DND-41 (cell line): ENCODE results near the gene TXNIP.

ENCODE experiments used
- EZH2 ChIP-seq: IDR thresholded peaks from 3 replicates; pipeline ENCODE4 v1.6.1; 2012; ENCODE audit warnings: borderline replicate concordance, low read depth, mild to moderate bottlenecking, moderate library complexity, low read length, inconsistent platforms; ENCODE audit not compliant: severe bottlenecking
- TF ChIP-seq, protein P1 (sequence below): IDR thresholded peaks from 2 replicates; pipeline ENCODE4 v1.5.1; 2012; ENCODE audit warnings: borderline replicate concordance, low read length, moderate library complexity, mild to moderate bottlenecking; ENCODE audit not compliant: poor library complexity, severe bottlenecking; ENCODE audit errors: extremely low read depth

DNA sequence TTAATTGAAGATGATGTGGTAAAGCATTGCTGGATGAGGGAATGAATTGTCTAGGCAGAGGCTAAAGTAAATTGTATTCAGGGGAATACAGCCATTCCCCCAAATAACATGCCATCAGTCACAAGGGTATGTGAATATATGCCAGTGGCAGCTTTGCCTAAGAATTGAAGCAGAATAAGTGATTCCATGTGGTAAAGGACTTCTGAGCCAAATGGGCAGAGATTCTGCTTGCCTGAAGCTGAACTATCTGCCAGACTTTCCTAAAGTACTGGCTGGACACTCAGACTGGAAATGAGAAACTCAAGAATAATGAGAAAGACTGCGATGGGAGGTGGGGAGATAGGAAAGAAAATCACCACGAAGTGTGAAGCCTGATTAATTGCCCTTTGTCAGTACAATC lies 40.9 kb downstream of the TXNIP start:
- TF ChIP-seq, protein P1, sequence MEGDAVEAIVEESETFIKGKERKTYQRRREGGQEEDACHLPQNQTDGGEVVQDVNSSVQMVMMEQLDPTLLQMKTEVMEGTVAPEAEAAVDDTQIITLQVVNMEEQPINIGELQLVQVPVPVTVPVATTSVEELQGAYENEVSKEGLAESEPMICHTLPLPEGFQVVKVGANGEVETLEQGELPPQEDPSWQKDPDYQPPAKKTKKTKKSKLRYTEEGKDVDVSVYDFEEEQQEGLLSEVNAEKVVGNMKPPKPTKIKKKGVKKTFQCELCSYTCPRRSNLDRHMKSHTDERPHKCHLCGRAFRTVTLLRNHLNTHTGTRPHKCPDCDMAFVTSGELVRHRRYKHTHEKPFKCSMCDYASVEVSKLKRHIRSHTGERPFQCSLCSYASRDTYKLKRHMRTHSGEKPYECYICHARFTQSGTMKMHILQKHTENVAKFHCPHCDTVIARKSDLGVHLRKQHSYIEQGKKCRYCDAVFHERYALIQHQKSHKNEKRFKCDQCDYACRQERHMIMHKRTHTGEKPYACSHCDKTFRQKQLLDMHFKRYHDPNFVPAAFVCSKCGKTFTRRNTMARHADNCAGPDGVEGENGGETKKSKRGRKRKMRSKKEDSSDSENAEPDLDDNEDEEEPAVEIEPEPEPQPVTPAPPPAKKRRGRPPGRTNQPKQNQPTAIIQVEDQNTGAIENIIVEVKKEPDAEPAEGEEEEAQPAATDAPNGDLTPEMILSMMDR = no peak
- no peak for TF ChIP-seq EZH2
